GM19099 (cell line): ENCODE measurements around the gene FOXP1.

Source experiments
- POLR2A ChIP-seq: IDR thresholded peaks from 3 replicates; pipeline ENCODE4 v1.6.1; 2011; ENCODE audit warnings: low read depth; ENCODE audit not compliant: insufficient read length; ENCODE audit errors: extremely low read depth

Gene FOXP1

GRCh38 chr3:71351403-71352149 is 232.0 kb downstream of the FOXP1 start:
- no peak for TF ChIP-seq POLR2A

DNA sequence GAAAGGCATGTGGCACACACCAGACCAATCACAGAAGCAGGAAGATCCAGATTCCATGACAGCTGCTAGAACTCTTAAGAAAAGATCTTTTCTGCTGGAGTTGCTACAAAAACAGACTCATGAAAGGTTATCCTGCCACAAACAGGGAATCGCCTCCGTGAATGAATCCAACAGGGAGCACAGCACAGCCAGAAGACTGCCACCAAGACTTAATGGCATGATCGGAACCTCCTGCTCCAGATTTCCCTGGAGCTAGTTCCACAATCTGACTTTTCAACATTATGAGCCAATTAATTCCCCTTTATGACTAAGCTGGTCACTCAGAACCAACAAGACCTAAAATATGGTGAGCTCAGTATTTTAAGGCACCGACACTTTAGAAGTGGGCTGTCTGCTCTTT is 232.5 kb downstream of the FOXP1 start:
- no peak for TF ChIP-seq POLR2A

GRCh38 chr3:71348831-71349230 is 234.7 kb downstream of the FOXP1 start:
- TF ChIP-seq POLR2A = no peak

DNA sequence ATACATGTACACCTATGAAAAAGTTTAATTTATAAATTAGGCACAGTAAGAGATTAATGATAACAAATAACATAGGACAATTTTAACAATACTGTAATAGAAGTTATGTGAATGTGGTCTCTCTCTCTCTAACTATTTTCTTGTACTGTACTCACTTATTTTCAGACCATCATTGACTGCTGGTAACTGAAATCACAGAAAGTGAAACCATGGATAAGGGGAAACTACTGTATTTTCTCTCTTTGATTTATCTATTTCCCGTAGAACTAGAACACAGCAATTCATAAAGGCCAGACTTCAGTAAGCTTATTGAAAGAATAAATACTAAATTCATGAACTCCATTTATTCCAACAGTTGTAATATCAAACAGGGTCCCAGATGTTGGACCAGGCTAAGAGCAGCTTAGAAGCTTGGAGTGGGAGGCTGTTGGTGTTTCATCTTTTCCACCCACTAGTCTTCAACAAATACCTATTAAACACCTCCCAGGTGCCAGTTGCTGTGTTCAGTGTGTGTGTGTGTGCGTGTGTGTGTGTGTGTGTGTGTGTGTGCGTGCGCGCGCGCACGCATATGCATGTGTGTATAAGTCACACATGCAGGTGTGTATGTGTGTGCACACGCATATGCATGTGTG is 235.4 kb downstream of the FOXP1 start:
- TF ChIP-seq POLR2A = no peak

- TF ChIP-seq POLR2A = no peak
These were observed 237.5 kb downstream of the FOXP1 start for GRCh38 chr3:71346061-71346460.

DNA sequence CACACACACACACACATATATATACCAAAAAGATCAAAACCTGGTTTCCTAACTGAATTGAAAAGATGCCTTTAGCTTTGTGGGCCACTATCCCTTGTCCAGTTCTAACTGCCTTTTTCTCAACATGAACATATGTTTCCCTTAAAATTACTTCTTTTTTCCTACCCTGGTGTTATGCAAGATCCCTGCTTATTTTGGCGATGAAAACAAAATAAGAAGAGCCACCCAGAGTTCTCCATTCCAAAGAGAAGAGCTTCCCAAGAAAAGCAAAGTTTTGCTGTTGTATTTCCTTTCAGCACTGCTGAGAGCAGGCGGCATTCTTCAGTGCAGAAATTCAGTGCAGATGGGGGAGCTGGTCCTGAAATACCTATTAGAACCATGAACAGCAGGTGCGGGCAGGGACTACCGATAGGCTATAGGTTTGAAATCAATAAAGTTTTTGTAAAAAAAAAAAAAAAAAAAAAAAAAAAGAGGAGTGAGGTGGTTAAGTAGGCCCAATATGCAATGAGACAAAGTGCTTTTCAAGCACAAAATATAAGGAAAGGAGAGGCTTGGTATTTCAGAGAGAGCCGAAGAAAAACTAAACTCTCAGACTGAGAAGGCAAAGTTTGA is 238.0 kb downstream of the FOXP1 start:
- TF ChIP-seq POLR2A = no peak

DNA sequence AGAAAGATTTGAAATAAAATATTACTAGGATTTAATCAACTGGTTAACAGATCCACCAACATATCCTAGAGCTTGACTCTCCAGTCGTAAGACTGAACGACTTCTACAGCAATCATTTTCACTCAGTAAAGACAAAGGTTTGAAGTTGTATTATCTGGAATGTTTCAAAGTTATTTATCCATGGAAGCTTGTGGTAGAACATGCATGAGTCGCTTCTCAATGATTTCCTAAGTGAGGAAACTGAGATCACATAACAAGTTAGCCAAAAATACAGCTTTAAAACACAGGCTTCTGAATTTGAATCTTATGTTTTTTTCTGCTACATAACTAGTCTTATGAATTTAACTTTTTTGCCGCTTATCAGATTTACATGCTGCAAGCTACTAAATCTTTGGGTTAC is 241.8 kb downstream of the FOXP1 start:
- no peak for TF ChIP-seq POLR2A

- no peak for TF ChIP-seq POLR2A
These were observed 244.5 kb downstream of the FOXP1 start for GRCh38 chr3:71339049-71339448.

GRCh38 chr3:71332813-71333212 is 250.7 kb downstream of the FOXP1 start:
- TF ChIP-seq POLR2A = no peak

DNA sequence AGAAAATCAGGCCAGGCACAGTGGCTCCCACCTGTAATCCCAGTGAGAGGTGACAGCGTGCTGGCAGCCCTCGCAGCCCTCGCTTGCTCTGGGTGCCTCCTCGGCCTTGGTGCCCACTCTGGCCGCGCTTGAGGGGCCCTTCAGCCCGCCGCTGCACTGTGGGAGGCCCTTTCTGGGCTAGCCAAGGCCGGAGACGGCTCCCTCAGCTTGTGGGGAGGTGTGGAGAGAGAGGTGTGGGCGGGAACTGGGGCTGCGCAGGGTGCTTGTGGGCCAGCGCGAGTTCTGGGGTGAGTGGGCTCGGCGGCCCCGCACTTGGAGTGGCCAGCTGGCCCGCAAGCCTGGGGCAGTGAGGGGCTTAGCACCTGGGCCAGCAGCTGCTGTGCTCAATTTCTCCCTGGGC is 252.6 kb downstream of the FOXP1 start:
- TF ChIP-seq POLR2A = no peak

- no peak for TF ChIP-seq POLR2A
These were observed 253.0 kb downstream of the FOXP1 start for GRCh38 chr3:71330505-71330904.

GRCh38 chr3:71329817-71330216 is 253.7 kb downstream of the FOXP1 start:
- TF ChIP-seq POLR2A = no peak

DNA sequence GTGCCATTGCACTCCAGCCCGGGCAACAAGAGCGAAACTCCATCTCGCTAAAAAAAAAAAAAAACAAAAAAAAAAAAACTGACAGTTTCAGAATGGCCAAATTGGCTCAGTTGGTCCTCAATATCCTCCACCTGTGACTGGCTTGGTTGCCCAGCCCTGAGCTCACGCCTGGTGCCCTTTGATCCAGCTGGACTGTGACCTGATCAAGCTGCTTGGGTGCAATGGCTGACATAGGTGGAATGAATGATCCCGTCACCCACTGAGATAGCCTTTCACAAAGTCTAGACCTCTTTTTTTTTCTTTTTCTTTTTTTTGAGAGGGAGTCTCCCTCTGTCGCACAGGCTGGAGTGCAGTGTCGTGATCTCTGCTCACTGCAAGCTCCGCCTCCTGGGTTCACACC is 254.6 kb downstream of the FOXP1 start:
- TF ChIP-seq POLR2A = no peak

GRCh38 chr3:71327936-71328335 is 255.6 kb downstream of the FOXP1 start:
- no peak for TF ChIP-seq POLR2A

DNA sequence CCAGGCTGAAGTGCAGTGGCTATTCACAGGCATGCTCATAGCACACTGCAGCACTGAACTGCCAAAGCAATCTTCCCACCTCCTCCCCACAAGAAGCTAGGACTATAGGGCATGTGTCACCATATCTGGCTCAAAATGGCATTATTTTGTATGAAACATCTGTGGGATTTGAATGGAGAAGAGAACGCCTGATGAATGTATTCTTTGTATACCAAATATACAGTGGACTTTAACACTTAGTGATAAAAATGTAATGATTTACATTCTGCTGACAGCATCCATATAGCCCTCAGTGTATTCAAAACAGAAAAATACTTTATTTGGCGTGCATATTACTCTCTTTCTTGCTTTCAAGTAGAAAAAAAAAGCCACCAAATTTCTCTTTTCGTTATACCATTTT is 257.8 kb downstream of the FOXP1 start:
- TF ChIP-seq POLR2A = no peak

DNA sequence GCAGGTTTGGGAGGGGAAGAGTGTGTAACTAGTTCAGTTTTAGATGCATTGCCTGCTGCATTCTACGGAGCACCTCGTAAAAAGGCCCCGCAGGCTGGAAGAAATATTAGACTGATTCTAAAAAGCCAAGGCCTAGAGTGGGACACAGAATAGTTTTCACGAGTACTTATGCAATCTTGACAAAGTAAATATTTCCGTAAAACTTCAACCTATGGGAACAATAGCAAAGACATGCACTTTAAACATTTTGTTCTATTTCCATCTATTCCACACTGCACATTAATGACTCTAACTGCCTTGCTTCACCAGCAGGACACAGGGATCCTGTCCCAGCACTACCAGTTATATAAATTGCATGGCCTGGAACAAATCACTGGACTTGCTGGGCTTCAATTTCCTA is 260.0 kb downstream of the FOXP1 start:
- TF ChIP-seq POLR2A = no peak
